ENCODE results near the gene SCAMP1.

- TF ChIP-seq GATA2 (IDR thresholded peaks at IDR 0.05; ENCODE audit: low read depth, low read length) (no peak), GATA3 (IDR thresholded peaks at IDR 0.05; ENCODE audit: low read depth, low read length) (no peak)
Measured at GRCh38 chr5:78501411-78502352, 141.3 kb downstream of the SCAMP1 start.

All from SH-SY5Y (cell line).